Dermis microvascular lymphatic vessel endothelial cell (primary cell): Measurements from ENCODE around the gene SLC17A6. TPM values are rescaled to one million over a fixed set of nuclear protein-coding genes. Genes with fewer than 3 reads are reported as not detected.

Experiments
- DNase-seq, 2 donors: peaks; one replicate each; pipeline versions ENCODE4 v3.0.0 to v3.0.0-alpha.2; 2010; ENCODE audit warnings: low read depth in 2 of 2
- total RNA-seq: library from RNA; depleted of rRNA; stranded (reverse); fragments of >200 nt; gene quantifications from 2 replicates; pipeline ENCODE4 v1.2.1, GENCODE V29; 2014

Gene SLC17A6
- total RNA-seq, 1 donor from 2014 or later = not detected

DNA sequence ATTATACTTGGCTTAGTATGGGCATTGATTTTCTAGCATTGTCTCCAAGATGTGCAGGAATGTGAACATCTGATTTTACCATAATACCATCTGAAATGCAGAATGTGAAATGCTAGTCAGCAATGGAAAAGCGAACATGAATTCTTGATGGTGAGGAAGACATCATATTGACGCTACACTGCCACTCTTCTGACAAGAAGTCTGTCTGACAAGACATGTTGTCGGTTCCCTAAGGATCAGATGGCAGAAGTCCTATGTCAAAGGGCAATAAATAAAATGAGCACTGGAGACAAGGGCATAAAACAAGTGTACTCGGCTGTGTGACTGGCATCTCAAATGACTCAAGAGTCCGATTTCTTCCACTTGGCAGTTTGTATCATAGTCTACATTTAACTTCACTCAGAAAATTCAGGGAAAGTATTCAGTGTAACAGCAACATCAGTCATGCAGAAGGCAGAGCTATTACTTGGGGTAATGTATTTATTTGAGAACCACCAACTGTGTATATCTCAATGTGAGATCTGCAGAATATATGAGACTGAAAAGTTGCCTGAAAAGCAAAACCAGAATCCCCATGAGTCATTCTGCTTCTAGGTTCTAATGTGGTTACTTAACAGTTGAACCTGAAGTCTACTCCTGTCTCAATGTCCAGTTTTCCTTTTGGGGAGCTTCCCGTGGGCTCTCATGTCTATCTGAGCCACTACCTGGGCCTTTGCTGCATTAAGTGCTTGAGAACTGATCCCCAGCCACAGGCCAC lies 51.5 kb downstream of the SLC17A6 start:
- DNase-seq = no peak

DNA sequence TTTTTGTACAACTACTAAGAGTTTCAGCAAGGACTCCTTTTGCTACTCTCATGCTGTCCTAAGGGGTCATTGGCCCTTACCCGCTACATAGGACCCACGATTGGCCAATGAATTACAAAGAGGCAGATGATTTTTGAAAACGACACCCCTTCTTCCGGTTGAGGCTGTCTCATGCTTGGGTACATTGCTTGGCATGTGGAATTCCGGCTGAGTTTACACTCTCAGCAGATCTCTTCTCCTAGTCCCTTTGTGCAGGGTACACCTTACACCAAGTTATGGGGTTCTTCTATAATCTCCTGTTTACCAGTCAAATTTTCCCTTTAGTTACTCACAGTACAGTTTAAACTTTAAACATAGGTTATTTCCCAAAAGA lies 52.1 kb downstream of the SLC17A6 start:
- DNase-seq = no peak

DNA sequence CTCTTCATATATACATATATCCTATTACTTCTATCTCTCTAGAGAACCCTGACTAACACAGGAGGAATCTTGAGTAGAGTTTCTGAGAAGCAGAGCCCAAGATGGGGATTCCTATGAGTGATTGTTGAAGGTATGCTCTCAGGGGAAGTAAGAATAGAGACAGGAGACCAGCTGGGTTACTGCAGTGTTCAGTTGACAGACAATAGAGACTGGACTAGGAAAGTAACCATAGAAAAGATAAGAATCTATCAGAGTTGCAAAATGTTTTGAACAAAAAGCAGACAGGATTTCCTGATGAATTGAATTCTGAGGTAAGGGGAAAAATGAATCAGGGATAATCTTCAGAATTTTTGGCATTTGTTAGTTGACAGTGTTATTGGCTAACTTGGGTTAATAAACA lies 54.4 kb downstream of the SLC17A6 start:
- peak; percentile 46 to 85 for DNase-seq

DNA sequence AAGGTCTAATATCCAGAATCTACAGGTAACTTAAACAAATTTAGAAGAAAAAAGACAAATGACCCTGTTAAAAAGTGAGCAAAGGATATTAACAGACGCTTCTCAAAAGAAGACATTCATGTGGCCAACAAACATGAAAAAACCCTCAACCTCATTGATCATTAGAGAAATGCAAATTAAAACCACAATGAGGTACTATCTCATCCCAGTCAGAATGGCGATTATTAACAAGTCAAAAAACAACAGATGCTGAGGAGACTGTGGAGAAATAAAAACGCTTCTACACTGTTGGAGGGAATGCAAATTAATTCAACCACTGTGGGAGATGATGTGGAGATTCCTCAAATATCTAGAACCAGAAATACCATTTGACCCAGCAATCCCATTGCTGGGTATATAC lies 67.2 kb downstream of the SLC17A6 start:
- DNase-seq = no peak

DNA sequence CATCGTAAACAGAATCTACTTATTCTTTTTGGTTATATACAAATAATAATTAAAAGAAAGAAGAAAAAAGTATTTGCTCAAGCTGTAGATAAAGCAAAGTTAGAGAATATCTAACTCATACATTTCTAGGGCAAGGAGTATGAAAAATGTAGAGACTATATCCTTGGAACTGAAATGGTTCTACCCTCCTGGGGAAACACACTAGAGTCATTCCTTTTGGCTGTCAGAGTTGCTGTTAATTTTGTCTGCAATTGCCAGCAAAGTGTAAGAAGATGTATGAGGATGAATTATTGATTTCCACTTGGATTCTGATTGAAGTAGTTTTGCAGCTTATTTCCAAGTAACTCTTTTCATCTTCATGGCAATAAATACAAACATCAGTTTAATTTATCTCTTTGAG lies 69.1 kb downstream of the SLC17A6 start:
- no peak for DNase-seq

DNA sequence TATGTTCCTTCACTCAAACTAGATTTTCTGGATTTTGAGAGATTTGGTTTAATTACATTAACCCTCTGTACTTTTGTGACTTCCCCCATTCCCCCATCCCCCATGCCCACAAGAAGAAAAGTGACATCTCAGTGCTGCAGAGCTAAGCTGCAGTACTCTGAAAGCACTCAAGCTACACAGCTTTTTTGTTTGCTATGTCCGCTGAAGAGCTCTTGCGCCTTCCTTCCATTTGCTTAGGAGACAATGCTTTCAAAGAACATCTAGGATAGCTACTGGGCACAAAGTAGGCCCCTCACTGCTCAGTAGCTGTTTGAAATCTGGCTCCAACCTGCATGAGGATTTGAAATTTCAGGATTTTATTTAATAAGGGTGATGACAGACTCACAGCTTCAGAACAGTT lies 69.7 kb downstream of the SLC17A6 start:
- DNase-seq = no peak

DNA sequence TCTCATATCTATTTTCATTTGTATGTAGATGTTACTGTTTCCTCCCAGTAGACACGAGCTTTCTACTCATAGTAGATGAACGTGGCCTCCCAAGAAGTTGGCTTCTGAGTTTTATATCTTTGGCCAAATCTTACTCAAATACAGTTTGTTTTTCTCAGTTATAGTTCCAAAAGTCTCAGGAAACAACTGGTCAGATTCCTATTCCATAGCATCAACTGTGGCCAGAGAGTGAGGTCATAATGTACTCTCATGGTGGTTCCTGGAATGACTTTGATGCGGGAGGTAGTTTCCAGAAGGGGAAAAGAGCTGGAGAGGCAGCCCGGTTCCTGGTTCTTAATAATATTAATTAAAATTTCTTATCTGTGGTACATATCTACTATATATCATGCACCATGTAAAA lies 77.3 kb downstream of the SLC17A6 start:
- no peak for DNase-seq

DNA sequence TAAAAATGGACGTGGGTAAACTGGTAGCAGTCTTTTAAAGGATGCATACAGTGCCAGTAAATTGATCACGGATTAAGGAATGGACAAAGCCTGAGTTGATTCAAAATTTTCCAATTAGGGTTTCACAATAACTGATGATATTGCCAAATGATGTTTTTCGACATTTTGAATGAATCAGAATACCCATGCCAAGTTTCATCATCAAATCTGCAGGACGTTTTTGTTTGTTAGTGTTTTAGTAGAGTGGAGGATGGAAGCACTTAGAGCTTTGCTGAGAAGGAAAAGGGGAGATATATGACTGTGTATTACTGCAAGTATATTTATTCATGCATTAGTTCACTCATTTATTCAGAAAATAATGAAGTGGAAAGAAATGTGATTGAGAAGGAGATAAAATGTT lies 78.3 kb downstream of the SLC17A6 start:
- no peak for DNase-seq

DNA sequence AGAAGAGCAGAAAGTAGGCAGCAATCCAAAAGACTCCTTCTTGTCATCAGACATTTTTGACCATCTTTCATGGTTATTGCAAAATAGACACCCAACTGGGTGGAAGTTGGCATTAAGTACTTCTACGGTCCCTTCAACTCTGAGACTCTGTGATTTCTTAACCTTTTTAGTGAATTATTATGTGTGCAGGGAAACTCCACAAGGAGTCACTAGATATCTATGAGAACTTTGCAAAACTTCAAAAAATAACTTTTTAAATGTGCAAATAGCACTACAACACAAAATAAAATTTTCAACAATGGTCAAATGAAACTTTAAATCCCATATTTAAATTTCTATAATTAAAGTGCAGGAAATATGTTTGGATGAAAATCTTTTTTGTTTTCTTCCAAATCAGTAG lies 88.7 kb downstream of the SLC17A6 start:
- no peak for DNase-seq

Other genes starting within 250 kb of the SLC17A6 start
- under 0.01 and 0.25 TPM in 2 replicates for gene ANO5, start 145.3 kb upstream of the SLC17A6 start, total RNA-seq